Activated CD8-positive, alpha-beta memory T cell treated with anti-CD3 and anti-CD28 coated beads, Interleukin-2, amount 50 U/mL, for 48 hours (primary cell): ENCODE results near the gene SCUBE1.

Source experiments
- DNase-seq: peaks from one replicate; pipeline ENCODE4 v3.0.0-alpha.2; 2020

The SCUBE1 gene

DNA sequence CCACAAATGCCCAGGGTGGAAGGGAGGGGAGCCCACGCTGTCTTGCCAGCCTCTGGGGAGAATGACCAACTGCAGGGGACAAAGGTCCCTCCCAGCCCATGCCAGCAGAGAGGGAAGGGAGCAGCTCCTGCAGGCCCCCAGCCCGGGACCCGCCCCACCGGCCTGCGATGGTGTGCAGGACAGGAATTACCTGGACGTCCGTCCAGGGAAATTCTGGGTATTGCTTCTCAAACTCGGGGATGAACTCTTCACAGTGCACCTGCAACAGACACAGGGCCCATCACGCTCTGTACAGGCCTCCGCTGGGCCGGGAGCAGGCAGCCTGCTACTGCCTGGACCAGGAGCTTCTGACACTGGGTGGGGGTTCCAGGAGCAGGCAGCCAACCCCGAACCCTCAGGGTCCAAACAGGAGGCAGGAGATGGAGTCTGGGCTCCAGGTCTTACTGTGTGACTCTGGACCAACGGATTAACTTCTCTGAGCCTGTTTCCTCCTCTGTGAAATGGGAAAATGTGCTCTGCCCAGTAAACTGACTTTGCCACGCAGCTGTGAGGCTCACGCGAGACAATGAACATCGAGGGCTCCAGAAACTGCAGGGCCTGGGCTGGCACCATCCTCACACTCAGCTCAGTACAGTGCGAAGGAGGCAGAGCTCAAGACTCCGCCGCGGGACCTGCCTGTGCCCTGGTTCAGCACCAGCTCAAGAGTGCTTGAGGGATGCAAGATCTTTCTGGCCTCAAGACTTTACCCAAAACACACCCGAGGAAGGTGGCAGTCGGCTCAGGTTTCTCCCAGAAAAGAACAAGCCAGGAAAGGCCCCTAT is 173.7 kb downstream of the SCUBE1 start:
- DNase-seq: no peak

DNA sequence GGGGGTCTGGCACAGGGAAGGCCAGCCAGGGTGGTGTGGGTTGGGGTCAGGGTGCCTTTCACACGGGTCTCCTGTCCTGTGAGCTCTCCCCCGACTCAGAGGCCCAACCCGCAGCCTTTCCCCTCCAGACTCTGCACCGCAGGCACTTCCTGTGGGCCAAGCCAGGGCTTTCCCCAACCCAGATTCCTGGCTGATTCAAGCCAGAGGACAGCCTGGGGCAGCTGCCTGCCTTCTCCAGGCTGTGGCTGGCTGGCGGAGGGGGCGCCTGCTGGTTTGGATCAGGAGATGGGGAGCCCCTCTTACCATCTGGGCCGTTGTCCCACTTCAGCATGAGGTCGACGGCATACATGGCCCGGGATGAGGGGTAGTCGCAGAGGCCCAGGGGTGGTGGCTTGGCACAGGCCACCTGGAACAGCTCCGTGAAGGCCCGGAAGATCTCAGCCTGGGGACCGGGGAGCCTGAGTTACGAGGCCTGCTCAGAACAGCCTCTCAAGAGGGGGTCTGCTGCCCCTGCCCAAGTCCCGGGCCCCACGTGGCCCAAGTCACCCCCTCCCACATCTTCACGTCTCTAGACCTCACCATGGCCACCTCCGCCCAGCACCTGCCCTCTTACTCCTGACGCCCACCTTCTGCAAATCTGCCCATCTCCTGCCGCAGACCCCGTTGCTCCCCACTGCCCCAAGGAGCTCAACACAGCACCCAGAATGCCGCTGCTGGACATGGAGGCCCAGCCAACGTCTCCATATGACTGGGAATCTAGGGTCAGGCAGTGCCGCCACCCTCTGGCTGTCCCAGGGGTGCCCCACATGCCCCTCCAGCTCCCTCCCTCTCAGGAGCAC is 174.5 kb downstream of the SCUBE1 start:
- DNase-seq: no peak

DNA sequence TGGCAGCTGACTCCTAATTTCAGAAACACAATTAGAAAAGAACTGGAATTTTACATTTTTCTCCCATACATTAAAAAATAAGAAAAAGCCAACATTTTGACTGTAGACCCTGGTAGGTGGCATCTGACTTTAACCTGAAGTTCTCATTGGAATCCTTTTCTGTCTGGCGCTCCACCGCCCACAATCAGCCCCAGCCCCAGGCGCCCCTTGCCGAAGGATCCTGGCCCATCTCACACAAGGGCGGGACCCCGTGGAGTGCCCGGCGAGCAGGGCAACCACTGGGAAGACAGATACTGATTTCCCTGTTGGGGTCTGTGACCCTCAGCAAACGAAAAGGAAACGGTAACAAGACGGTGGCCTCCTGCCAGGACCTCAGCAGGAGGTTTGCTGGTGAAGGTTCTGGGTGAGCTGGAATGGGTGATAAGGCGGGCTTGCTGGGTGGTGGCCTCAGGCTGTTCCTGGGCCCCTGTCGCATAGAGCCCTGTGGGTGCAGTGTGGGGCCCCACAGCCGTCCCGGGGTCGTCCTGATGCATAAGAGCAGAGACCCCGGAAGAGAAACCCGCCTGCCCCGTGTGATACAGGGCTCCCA is 176.1 kb downstream of the SCUBE1 start:
- DNase-seq: no peak

DNA sequence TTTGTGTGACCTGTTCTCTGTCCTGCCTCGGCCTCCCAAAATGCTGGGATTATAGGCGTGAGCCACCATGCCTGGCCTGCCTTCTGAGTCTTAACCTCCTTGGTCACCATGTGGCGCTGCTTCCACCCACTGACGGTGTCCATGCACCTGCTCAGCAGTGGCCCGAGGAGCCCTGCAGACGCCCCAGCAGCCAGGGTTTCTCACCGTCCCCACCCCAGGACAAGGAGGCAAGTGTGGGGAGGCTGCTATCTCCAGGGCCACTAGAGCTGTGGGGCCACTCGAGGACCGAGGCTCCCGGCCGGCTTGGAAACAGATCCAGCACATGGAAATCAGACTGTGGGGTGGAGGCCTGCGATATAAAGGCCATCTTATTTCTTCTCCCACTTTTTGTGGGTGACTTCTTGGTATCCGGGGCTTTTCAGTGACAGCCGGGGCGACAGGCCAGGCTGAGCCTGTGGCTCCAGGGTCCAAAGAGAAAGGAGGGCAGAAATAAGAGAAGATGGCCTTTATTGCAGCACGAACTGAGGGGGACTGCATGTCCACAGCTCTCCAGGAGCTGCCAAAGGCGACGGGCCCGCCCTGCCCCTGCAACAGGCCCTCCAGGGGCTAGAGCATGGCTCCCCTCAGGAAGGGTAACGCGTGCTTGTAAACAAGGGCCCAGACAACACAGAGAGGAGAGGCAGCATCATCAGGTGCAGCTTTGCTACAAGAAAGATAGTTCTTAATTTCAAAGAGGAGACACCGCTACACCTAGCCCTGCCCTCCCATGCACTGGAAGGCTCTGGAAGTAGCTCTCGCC is 176.8 kb downstream of the SCUBE1 start:
- no peak for DNase-seq

DNA sequence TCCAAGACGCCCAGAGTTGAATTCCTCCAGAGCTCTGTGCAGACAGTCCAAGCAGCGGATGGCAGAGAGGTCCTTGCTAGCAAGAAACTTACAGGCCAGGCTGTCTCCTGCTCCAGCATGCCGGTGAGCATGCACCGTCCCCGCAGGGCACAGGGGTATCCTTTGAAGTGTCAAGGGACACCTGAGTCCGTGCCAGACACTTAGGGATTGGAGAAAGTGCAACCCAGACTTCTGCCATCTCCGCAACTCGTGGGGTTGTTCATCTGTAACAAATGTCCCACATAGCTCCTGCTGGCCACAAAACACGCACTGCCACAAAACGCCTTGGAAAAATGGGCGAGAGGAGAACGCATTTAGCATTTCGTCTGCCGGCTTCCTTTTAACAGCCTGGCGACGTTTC is 178.5 kb downstream of the SCUBE1 start:
- DNase-seq: no peak

- no peak for DNase-seq
Measured at GRCh38 chr22:43163241-43163795, 179.9 kb downstream of the SCUBE1 start.

DNA sequence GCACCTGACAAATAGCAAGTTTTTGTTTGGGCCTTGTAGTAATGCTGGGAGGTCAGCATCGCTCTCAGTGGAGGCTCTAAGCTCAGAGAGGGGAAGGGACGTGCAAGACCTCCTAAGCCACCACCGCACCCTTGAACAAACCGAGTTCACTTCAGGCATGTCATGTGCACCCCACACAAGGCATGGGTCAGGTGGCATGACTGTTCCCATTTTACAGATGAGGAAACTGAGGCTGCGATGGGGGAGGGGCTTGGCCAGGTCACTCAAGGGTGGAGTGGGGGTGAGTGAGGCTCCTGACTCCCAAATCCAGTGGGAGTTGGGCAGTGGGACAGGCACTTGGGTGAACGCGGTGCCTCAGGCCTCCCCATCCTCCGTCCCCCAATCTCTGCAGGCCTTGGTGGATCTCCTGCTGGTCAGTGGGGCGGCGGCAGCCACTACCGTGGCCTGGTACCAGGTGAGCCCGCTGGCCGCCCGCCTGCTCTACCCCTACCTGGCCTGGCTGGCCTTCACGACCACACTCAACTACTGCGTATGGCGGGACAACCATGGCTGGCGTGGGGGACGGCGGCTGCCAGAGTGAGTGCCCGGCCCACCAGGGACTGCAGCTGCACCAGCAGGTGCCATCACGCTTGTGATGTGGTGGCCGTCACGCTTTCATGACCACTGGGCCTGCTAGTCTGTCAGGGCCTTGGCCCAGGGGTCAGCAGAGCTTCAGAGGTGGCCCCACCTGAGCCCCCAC is 180.6 kb downstream of the SCUBE1 start:
- DNase-seq: no peak

DNA sequence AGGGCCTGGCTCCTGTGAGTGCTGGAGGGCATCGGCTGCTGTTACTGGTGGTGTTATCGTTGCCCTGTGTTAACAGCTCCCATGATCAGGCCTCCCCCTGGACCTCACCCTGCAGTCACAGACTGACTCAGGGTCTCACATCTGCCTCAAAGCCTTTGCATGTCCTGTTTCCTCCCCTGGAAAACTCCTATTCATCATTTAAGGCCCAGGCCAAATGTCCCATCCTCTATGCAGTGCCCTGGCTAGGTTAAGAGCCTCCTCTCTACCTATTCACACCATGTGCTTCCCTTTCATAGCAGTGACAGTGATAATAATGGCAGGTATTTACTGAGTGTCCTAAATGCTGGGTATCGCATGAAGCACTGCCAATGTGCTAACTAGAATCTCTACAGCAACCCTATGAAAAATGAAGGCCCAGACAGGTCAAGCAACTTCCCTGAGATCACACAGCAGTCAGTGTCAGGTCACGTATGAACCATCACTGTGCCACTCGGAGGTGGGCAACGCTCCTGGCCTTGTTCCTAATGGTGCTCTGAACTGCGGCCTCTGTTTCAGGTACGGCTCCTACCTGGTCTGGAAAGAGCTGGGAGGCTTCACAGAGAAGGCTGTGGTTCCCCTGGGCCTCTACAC is 182.6 kb downstream of the SCUBE1 start:
- no peak for DNase-seq

DNA sequence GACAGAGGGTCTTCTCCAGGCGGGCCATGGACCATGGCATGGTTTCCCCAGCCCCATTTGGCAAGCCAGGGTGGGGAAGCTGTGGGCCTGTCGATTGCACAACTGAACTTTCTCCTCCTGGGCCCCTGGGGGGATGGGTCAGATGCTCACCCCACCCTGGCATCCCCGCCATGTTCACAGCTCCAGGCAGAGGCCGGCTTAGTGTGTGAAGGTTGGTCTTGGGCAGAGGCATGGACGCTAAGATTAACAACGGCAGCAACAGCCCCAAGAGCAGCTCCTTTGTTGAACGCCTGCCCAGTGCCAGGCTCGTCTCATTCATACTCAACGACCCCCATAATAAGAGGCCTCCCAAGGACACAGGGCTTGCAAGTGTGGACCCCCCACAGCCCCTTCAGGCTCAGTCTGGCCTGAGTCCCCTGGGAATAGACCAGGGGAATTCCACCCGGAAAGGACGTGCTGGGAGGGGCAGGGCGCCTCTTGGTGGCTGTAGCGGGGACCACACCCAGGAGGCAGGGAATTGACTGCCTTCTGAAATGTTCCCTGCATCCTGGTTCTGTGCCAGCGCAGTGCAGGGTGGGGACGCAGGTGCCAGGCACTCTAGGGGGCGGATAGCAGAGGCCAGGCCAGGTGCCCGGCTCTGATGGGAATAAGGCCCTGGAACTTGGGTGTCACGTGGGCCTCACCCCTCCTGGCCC is 183.5 kb downstream of the SCUBE1 start:
- no peak for DNase-seq

GRCh38 chr22:43158778-43159483 is 184.2 kb downstream of the SCUBE1 start:
- DNase-seq: no peak

GRCh38 chr22:43157874-43158546 is 185.2 kb downstream of the SCUBE1 start:
- no peak for DNase-seq

- DNase-seq: no peak
Measured at GRCh38 chr22:43156413-43156812, 186.8 kb downstream of the SCUBE1 start.

GRCh38 chr22:43155789-43156188 is 187.4 kb downstream of the SCUBE1 start:
- no peak for DNase-seq

GRCh38 chr22:43154887-43155536 is 188.2 kb downstream of the SCUBE1 start:
- DNase-seq: no peak

- DNase-seq: no peak
Measured at GRCh38 chr22:43153899-43154298, 189.3 kb downstream of the SCUBE1 start.

DNA sequence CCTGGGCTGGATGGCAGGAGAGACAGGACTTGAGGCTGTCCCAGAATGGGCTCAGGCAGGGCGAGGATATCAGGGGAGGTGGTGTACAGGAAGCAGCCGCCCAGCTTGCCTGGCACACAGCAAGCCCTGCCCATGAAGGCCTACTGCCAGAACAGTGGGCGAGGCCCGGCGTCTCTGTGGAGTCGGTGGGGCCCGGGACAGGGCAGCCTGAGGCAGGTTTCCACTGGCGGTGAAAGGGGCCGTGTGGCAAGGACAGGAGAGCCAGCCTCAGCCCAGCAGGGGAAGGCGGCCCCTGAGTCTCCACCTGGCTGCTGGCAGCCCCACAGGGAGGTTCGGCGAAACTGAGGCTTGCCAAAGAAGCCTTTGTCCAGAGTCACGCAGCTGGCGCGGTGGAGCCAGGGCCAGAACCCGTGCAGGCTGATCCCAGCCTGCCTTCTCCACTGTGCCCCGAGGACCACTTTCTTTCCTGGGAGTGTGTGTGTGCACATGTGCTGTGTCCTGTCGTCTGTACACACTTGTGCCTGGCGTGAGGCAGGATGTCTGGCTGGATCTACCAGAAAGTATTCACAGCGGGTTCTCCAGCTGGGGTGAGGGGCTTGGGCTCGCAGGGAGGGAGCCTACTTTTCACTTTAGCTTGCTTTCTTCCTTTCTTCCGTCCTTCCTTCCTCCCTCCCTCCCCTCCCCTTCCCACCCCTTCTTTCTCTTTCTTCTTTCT is 190.7 kb downstream of the SCUBE1 start:
- DNase-seq: peak; percentile 78

- DNase-seq: peak; percentile 60
Measured at GRCh38 chr22:43152003-43152356, 191.2 kb downstream of the SCUBE1 start.
